HFFc6 (cell line): ENCODE measurements around the gene ABCB8. TPM values are rescaled to one million over a fixed set of nuclear protein-coding genes. Genes with fewer than 3 reads are reported as not detected.

Experiments
- DNase-seq: peaks from one replicate; pipeline ENCODE4 v3.0.0-alpha.2; 2018
- H3K27ac Mint-ChIP-seq: 2 replicates; pipeline ENCODE4 v1.8.0; 2020; ENCODE audit warnings: mild to moderate bottlenecking, mixed read lengths
- H3K27me3 Mint-ChIP-seq: 2 replicates; pipeline ENCODE4 v1.8.0; 2021; ENCODE audit warnings: mild to moderate bottlenecking, moderate library complexity, mixed read lengths; ENCODE audit not compliant: insufficient read depth
- H3K36me3 Mint-ChIP-seq: 2 replicates; pipeline ENCODE4 v1.8.0; 2021; ENCODE audit warnings: low read depth, mixed read lengths
- H3K4me1 Mint-ChIP-seq: 2 replicates; pipeline ENCODE4 v1.8.0; 2020; ENCODE audit warnings: low read depth, mixed read lengths
- H3K4me3 Mint-ChIP-seq: 2 replicates; pipeline ENCODE4 v1.8.0; 2020; ENCODE audit warnings: mild to moderate bottlenecking, moderate library complexity, mixed read lengths
- H3K9me3 Mint-ChIP-seq: 2 replicates; pipeline ENCODE4 v1.8.0; 2020; ENCODE audit warnings: mild to moderate bottlenecking, mixed read lengths
- CTCF ChIP-seq: fragments of 200-600 bp; sonication (generic); IDR thresholded peaks from 2 replicates; pipeline ENCODE4 v1.5.0; 2021; ENCODE audit warnings: antibody characterized with exemption, mild to moderate bottlenecking
- total RNA-seq, 6 experiments: library from RNA; stranded (reverse); fragmentation: NEBNext Ultra II Directional; extraction: Animal tissue kit (Norgen Biotek cat#: 25700); gene quantifications; 2 replicates in 1 of 6; 3 replicates in 5 of 6; pipeline ENCODE4 v1.2.3, GENCODE V29; 2021

Gene ABCB8
- total RNA-seq, 6 experiments from 2014 or later: 31.9 to 36.3 (median 33.2) TPM

- TF ChIP-seq CTCF: no peak
- Mint-ChIP-seq H3K4me3 (peak within 1 kb of the TSS; percentile 90), H3K9me3 (no peaks in the 10 kb centered on the region), H3K4me1 (peaks cover 51% of the 10 kb centered on the region), H3K36me3 (peaks cover 12% of the 10 kb centered on the region; the same call in 1 of the 2 replicates), H3K27ac (peak within 1 kb of the TSS; percentile 83), H3K27me3 (peaks cover 3% of the 10 kb centered on the region)
- DNase-seq: peak; percentile 91
Observed at GRCh38 chr7:151080522-151081169, 52.4 kb downstream of the ABCB8 start, which contains the start of gene FASTK. Gene FASTK (minus strand): TSS chr7:151080809. CDS start chr7:151080766, 43 bp downstream.

DNA sequence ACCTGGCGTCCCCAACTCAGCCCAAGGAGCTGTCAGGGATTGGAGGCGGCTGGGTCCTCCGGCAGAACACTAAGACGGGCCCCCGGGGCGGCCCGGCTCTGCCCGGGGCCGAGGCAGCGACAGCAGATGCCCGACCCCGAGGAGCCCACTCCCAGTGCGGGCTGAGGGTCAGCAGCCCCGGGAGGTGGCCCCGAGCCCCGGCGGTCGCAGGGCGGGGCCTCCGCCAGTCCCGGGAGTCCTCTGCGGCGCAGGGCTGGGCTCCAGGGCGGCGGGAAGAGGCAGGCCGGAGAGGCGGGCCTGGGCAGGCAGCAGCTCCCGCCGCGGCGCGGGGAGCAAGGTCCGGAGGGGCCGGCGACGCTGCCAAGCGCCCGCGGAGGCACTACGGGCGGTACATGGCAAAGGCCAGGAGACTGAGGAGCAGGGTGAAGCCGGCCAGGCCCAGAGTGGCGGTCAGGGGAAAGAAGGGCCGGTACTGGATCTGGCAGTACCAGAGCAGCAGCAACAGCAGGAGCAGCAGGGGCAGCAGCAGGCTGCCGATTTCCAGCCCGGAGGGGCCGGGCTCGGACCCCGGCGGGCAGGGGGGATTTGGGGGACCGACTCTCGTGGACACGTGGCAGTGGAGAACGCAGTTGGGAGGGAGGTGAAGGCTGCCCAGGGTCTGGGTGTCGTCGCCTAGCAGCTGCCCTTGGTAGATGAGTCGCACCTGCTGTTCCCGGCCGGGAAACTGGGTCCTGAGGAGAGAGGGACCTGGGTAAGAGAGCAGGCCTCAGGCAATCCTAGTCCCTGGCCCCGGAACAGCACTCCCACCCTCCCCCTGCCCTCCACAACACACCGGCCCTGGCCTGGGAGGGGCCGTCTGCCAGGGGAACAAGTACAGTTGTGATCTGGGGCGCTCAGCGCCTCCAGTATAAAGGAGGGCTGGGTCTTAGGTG, 53.2 kb downstream of the ABCB8 start:
- Mint-ChIP-seq H3K9me3 (no peaks in the 10 kb centered on the region), H3K27me3 (peaks cover 3% of the 10 kb centered on the region), H3K4me1 (peaks cover 54% of the 10 kb centered on the region), H3K4me3 (peak overlapping the region; percentile 90), H3K27ac (peak overlapping the region; percentile 80), H3K36me3 (peaks cover 4% of the 10 kb centered on the region; the same call in 1 of the 2 replicates)
- DNase-seq: no peak
- no peak for TF ChIP-seq CTCF

DNA sequence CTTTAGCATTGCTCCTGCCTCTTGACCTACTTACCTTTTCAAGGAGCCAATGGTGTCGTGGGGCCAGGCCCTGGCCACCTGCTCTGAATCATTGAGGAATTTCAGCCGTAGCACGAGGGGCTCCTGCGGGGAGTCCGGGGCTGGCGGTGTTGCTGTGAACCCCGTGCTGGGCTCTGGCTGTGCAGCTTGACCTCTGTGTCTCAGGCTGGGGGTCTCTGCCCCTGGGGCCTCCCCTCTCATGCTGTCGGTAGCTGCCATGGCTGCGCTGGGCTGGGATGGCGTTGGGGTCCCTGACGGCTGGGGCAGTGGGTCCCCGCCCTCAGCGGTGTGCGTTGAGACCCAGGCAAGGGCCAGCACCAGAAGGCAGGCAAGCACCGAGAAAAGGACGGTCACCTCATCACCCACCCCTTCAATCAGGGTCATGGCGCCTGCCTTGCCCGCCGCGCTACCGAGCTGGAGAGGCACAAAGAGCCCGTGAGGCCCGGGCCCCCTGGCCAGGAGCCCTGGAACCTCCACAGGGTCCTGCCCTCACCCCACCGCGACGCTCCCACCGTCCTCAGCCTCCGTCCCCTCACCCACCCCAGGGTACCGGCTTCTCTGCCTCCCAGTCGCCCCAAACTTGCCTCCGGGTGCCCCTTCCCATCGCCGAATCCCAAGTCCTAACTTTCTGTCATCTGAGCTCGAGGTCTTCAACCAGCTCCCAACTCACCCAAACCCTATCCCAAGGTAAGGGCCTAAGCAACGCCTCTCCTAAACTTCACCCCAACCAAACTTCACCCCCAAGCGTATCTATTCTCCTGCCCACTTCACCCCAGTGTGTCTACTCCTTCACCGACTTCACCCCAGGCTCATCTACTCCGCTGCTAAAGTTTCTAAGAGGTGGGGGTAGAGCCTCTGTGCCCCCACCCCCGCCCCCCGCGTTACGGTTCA, 54.2 kb downstream of the ABCB8 start:
- no peak for TF ChIP-seq CTCF
- Mint-ChIP-seq H3K4me3 (peak overlapping the region; percentile 89), H3K9me3 (no peaks in the 10 kb centered on the region), H3K36me3 (peaks cover 4% of the 10 kb centered on the region; the same call in 1 of the 2 replicates), H3K27ac (peak overlapping the region; percentile 80), H3K27me3 (peaks cover 3% of the 10 kb centered on the region), H3K4me1 (peaks cover 54% of the 10 kb centered on the region)
- DNase-seq: no peak

GRCh38 chr7:151083071-151083823, 55.0 kb downstream of the ABCB8 start, which contains the start of gene TMUB1:
Gene TMUB1 (minus strand): TSS chr7:151083493. CDS start chr7:151082563, 930 bp downstream.
- peak; percentile 28; the same call in 1 of the 2 replicates for TF ChIP-seq CTCF
- no peaks in the 10 kb centered on the region for H3K9me3 Mint-ChIP-seq
- peaks cover 1% of the 10 kb centered on the region; the same call in 1 of the 2 replicates for H3K36me3 Mint-ChIP-seq
- H3K27ac Mint-ChIP-seq: peak within 1 kb of the TSS; percentile 80
- H3K27me3 Mint-ChIP-seq: peaks cover 4% of the 10 kb centered on the region
- H3K4me3 Mint-ChIP-seq: peak within 1 kb of the TSS; percentile 89
- no peak for DNase-seq
- H3K4me1 Mint-ChIP-seq: peaks cover 53% of the 10 kb centered on the region
